CD4-positive, alpha-beta T cell (primary cell): ENCODE results near the gene PRX. TPM values are rescaled to one million over a fixed set of nuclear protein-coding genes. Genes with fewer than 3 reads are reported as not detected.

ENCODE experiments used
- ATAC-seq: fragments of 200-7000 bp; cut with Tn5 transposase; one replicate; pipeline ENCODE4 v1.10.0; 2022; ENCODE audit warnings: mild to moderate bottlenecking; ENCODE audit not compliant: poor library complexity
- CTCF ChIA-PET: fragments of 350-600 bp; sonication (Branson Sonifier 250); formaldehyde crosslinking; loops from one replicate; lab custom pipeline; 2021; ENCODE audit warnings: antibody characterized with exemption, inconsistent platforms; lab: Charles Lee
- POLR2A ChIA-PET: fragments of 350-600 bp; sonication (Branson Sonifier 250); formaldehyde crosslinking; loops from one replicate; lab custom pipeline; 2021; ENCODE audit warnings: antibody characterized with exemption, inconsistent platforms; lab: Charles Lee
- DNase-seq, 14 experiments: peaks; one replicate each; pipeline ENCODE4 v3.0.0-alpha.2; 2013 to 2020; ENCODE audit warnings: mixed read lengths in 2 of 14
- H3K27ac ChIP-seq, 2 donors: one replicate each; pipeline versions ENCODE4 v1.5.1 to v1.7.0; 2013; ENCODE audit warnings: low read length in 2 of 2, low read depth in 1 of 2, mild to moderate bottlenecking in 1 of 2
- H3K27me3 ChIP-seq, 2 experiments: 1 replicate in 1 of 2; 2 replicates in 1 of 2; pipeline versions ENCODE4 v1.6.1 to v1.7.0; 2013; ENCODE audit warnings: low read length in 2 of 2, control low read depth in 1 of 2, mild to moderate bottlenecking in 1 of 2, moderate library complexity in 1 of 2; ENCODE audit not compliant: insufficient read depth in 2 of 2, control insufficient read depth in 1 of 2
- H3K36me3 ChIP-seq: one replicate; pipeline ENCODE4 v1.6.1; 2013; ENCODE audit warnings: low read length, control low read depth; ENCODE audit not compliant: insufficient read depth
- H3K4me1 ChIP-seq: one replicate; pipeline ENCODE4 v1.6.1; 2013; ENCODE audit warnings: low read length, control low read depth; ENCODE audit not compliant: insufficient read depth
- H3K4me3 ChIP-seq: one replicate; pipeline ENCODE4 v1.5.1; 2013; ENCODE audit warnings: mild to moderate bottlenecking, low read length, moderate library complexity
- H3K9me3 ChIP-seq, 2 experiments: 1 replicate in 1 of 2; 2 replicates in 1 of 2; pipeline versions ENCODE4 v1.6.1 to v1.7.0; 2013; ENCODE audit warnings: low read length in 2 of 2, mild to moderate bottlenecking in 2 of 2, control low read depth in 1 of 2, moderate library complexity in 1 of 2; ENCODE audit not compliant: control insufficient read depth in 1 of 2, insufficient read depth in 1 of 2
- H3K27ac Mint-ChIP-seq: one replicate; pipeline ENCODE4 v1.8.0; 2020; ENCODE audit warnings: mixed read lengths
- H3K27me3 Mint-ChIP-seq: one replicate; pipeline ENCODE4 v1.8.0; 2021; ENCODE audit warnings: mixed read lengths
- H3K36me3 Mint-ChIP-seq: one replicate; pipeline ENCODE4 v1.8.0; 2021; ENCODE audit warnings: low read depth, mixed read lengths
- H3K4me1 Mint-ChIP-seq: one replicate; pipeline ENCODE4 v1.8.0; 2021; ENCODE audit warnings: low read depth, mixed read lengths
- H3K4me3 Mint-ChIP-seq: one replicate; pipeline ENCODE4 v1.8.0; 2020; ENCODE audit warnings: mild to moderate bottlenecking, mixed read lengths
- H3K9me3 Mint-ChIP-seq: one replicate; pipeline ENCODE4 v1.8.0; 2020; ENCODE audit warnings: mixed read lengths
- CTCF ChIP-seq: fragments of 200-600 bp; IDR thresholded peaks from one replicate; pipeline ENCODE4 v1.8.0; 2022; ENCODE audit warnings: antibody characterized with exemption, mild to moderate bottlenecking
- intact Hi-C, 2 experiments: fragments of 100-400 bp; cut with DNase I in 1 of 2; cut with micrococcal nuclease in 1 of 2; formaldehyde crosslinking; loops; one replicate each; pipeline versions ENCODE4 v1.15.1 to v1.9.0; 2023 to 2025; cut with DNase I, micrococcal nuclease
- total RNA-seq, 174 experiments: library from RNA in 2 of 174; stranded (reverse) in 2 of 174; gene quantifications; one replicate each; pipeline ENCODE4 v1.2.3 and lab custom pipeline; 2021 to 2026

PRX gene
- total RNA-seq, 2 experiments from 2014 or later, result 1.5 TPM

GRCh38 chr19:40420451-40420765 is 7.2 kb upstream of the PRX start:
- H3K9me3 Mint-ChIP-seq, result no peaks in the 10 kb centered on the region
- H3K27me3 Mint-ChIP-seq, result no peaks in the 10 kb centered on the region
- TF ChIP-seq CTCF, result no peak
- peak overlapping the region; percentile 91 for H3K27ac Mint-ChIP-seq
- H3K4me3 Mint-ChIP-seq, result peak overlapping the region; percentile 93
- Histone ChIP-seq H3K4me1 (peaks cover 50% of the 10 kb centered on the region), H3K36me3 (peaks cover 11% of the 10 kb centered on the region), H3K27me3 (no peaks in the 10 kb centered on the region), H3K9me3 (no peaks in the 10 kb centered on the region), H3K4me3 (peak overlapping the region; percentile 94), H3K27ac (peak overlapping the region; percentile 83 to 90)
- H3K4me1 Mint-ChIP-seq, result peaks cover 36% of the 10 kb centered on the region
- intact Hi-C loops, result loop anchor here (2.0 to 10.0 kb wide), 5 partner anchors 44 to 586 kb away; partner anchors contain the start of genes BLVRB (in 1 of the 2), DYRK1B (in 1 of the 2) and LTBP4 (in 1 of the 2)
- no peak for ATAC-seq
- peaks cover 18% of the 10 kb centered on the region for H3K36me3 Mint-ChIP-seq
- ChIA-PET POLR2A (interaction anchor here (0.6 to 6.3 kb wide), 17 partner anchors 12 to 1129 kb away, joined by 3 to 71 read pairs (median 4); partner anchors contain the start of genes AKT2, BLVRB, C19orf47 and PLD3), CTCF (interaction anchor here (0.7 to 2.2 kb wide), 20 partner anchors 12 to 1695 kb away, joined by 3 to 32 read pairs (median 4); partner anchors contain the start of genes BLVRB, C19orf47, LTBP4 and PLD3)
- no peak for DNase-seq

DNA sequence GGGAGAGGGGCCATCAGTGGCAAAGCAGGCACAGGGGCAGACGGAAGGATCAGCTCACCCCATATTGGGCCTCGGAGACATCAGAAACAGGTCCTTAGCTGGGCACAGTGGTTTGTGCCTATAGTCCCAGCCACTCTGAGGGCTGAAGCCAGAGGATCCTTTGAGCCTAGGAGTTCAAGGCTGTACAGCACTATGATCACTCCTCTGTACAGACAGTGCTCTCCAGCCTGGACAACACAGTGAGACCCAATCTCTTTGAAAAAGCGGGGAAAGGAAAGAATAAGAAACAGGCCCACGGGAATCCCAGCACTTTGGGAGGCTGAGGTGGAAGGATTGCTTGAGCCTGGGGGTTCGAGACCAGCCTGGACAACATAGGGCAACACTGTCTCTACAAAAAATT is 6.6 kb upstream of the PRX start:
- H3K4me1 ChIP-seq, result peaks cover 47% of the 10 kb centered on the region
- ChIA-PET POLR2A (interaction anchor here (0.7 to 6.3 kb wide), 10 partner anchors 11 to 843 kb away, joined by 3 to 71 read pairs (median 6); partner anchors contain the start of genes AKT2, BLVRB, SERTAD3 and SPTBN4), CTCF (interaction anchor here (0.7 to 2.2 kb wide), 9 partner anchors 12 to 101 kb away, joined by 3 to 32 read pairs (median 9); partner anchors contain the start of genes BLVRB, C19orf47, PLD3 and SERTAD3)
- H3K4me3 ChIP-seq, result no peak overlapping the region
- H3K4me3 Mint-ChIP-seq, result peak overlapping the region; percentile 87
- DNase-seq (no peak), ATAC-seq (no peak)
- H3K27me3 Mint-ChIP-seq, result no peaks in the 10 kb centered on the region
- H3K9me3 ChIP-seq, result no peaks in the 10 kb centered on the region
- no peaks in the 10 kb centered on the region for H3K27me3 ChIP-seq
- no peak overlapping the region for H3K27ac ChIP-seq
- H3K36me3 Mint-ChIP-seq, result peaks cover 15% of the 10 kb centered on the region
- no peaks in the 10 kb centered on the region for H3K9me3 Mint-ChIP-seq
- TF ChIP-seq CTCF, result no peak
- peaks cover 11% of the 10 kb centered on the region for H3K36me3 ChIP-seq
- peaks cover 33% of the 10 kb centered on the region for H3K4me1 Mint-ChIP-seq
- intact Hi-C loops, result loop anchor here (2.0 to 10.0 kb wide), 5 partner anchors 45 to 585 kb away; partner anchors contain the start of genes BLVRB (in 1 of the 2), DYRK1B (in 1 of the 2) and LTBP4 (in 1 of the 2)
- H3K27ac Mint-ChIP-seq, result peak overlapping the region; percentile 62

- ChIA-PET POLR2A (interaction anchor here (2.6 to 6.3 kb wide), 2 partner anchors 16 to 25 kb away, joined by 31 to 71 read pairs; partner anchors contain the start of gene SERTAD3), CTCF (interaction anchor here (0.7 kb wide), 1 partner anchor 16 kb away, joined by 4 read pairs; no protein-coding TSS in a partner anchor)
- Histone ChIP-seq H3K9me3 (no peaks in the 10 kb centered on the region), H3K4me3 (no peak overlapping the region), H3K36me3 (peaks cover 11% of the 10 kb centered on the region), H3K27me3 (no peaks in the 10 kb centered on the region), H3K27ac (no peak overlapping the region), H3K4me1 (peaks cover 41% of the 10 kb centered on the region)
- Mint-ChIP-seq H3K36me3 (peaks cover 8% of the 10 kb centered on the region), H3K27me3 (no peaks in the 10 kb centered on the region), H3K4me3 (peak overlapping the region; percentile 87), H3K4me1 (peaks cover 27% of the 10 kb centered on the region), H3K27ac (peak overlapping the region; percentile 62), H3K9me3 (no peaks in the 10 kb centered on the region)
- no peak for TF ChIP-seq CTCF
- intact Hi-C loops, result no loop called here
- no peak for DNase-seq
- no peak for ATAC-seq
These were observed 6.0 kb upstream of the PRX start for GRCh38 chr19:40419066-40419612.
